C4-2B (cell line): Measurements from ENCODE around the gene CLCN3.

Experiments used
- ZFX ChIP-seq: fragments of 450-650 bp; IDR thresholded peaks from 2 replicates; pipeline ENCODE4 v1.6.1; 2017
- TF ChIP-seq, protein P1 (sequence below): fragments of 450-650 bp; conservative IDR thresholded peaks from 2 replicates; pipeline ENCODE4 v1.5.1; 2017; ENCODE audit warnings: mild to moderate bottlenecking

DNA sequence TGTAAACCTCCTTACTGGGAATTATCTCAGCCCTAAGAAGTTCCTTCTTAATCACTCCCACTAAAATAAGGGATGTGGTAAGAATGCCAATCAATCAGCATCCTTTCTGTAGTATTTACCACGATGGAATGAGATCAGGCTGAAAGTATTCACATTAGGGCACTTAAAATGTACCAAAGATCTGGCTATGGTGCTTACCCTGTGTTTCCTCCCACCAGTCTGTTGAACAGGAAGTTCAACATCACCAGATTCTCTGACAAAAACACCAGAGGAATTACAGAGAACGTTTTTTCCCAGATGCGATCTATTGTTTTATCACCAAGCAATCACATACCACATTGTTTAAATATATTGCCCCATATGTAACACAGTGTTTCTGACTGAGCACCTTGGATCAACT, 2.1 kb upstream of the CLCN3 start:
- TF ChIP-seq, protein P1, sequence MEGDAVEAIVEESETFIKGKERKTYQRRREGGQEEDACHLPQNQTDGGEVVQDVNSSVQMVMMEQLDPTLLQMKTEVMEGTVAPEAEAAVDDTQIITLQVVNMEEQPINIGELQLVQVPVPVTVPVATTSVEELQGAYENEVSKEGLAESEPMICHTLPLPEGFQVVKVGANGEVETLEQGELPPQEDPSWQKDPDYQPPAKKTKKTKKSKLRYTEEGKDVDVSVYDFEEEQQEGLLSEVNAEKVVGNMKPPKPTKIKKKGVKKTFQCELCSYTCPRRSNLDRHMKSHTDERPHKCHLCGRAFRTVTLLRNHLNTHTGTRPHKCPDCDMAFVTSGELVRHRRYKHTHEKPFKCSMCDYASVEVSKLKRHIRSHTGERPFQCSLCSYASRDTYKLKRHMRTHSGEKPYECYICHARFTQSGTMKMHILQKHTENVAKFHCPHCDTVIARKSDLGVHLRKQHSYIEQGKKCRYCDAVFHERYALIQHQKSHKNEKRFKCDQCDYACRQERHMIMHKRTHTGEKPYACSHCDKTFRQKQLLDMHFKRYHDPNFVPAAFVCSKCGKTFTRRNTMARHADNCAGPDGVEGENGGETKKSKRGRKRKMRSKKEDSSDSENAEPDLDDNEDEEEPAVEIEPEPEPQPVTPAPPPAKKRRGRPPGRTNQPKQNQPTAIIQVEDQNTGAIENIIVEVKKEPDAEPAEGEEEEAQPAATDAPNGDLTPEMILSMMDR: no peak
- no peak for TF ChIP-seq ZFX
